Measurements from ENCODE around the gene TMEM236.

DNA sequence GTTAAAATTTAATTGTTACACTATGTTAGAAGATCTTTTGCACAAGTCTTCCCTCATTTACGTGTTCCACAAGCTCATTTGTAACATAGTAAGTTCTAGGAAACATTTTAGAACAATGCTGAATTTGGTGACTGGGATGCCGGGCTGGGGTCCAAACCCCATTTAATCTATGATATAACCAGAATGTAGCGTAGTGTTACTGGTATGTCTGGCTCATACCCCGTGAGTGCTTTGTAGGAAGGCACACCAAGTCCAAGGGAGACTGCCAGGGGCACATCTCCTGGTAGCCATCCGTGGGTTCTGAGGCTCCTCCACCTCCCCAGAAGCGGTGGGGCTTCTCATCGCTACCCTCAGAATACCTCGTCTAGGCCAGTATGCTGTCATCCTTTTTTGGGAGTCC lies 21.3 kb upstream of the TMEM236 start:
- TF ChIP-seq, protein P1, sequence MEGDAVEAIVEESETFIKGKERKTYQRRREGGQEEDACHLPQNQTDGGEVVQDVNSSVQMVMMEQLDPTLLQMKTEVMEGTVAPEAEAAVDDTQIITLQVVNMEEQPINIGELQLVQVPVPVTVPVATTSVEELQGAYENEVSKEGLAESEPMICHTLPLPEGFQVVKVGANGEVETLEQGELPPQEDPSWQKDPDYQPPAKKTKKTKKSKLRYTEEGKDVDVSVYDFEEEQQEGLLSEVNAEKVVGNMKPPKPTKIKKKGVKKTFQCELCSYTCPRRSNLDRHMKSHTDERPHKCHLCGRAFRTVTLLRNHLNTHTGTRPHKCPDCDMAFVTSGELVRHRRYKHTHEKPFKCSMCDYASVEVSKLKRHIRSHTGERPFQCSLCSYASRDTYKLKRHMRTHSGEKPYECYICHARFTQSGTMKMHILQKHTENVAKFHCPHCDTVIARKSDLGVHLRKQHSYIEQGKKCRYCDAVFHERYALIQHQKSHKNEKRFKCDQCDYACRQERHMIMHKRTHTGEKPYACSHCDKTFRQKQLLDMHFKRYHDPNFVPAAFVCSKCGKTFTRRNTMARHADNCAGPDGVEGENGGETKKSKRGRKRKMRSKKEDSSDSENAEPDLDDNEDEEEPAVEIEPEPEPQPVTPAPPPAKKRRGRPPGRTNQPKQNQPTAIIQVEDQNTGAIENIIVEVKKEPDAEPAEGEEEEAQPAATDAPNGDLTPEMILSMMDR (IDR thresholded peaks at IDR 0.05) = no peak
- TF ChIP-seq POLR2A (IDR thresholded peaks at IDR 0.05) = no peak
